ENCODE results near the gene KCNK13.
"Not testable (repeated sequence)": the region's sequence is repeated elsewhere in the genome, so short reads cannot be mapped to it uniquely, and the experiment has no call there.

The KCNK13 gene

GRCh38 chr14:90062822-90063539 is 1.2 kb downstream of the KCNK13 start:
- Histone ChIP-seq H3K9ac (peak overlapping the region in 5 of 11 experiments; percentile 71 to 90 (median 82); a peak in 10 of 22 replicates), H3K4me2 (peak overlapping the region in 7 of 11 experiments; percentile 72 to 98 (median 93); a peak in 12 of 22 replicates), H3K4me3 (peak overlapping the region in 6 of 10 experiments; percentile 51 to 90 (median 74); a peak in 12 of 20 replicates), H3K27me3 (peaks cover 11 to 75% (median 68%) of the 10 kb centered on the region in 11 experiments; a peak in 21 of 22 replicates), H3K36me3 (peaks cover 0 to 69% (median 0%) of the 10 kb centered on the region in 11 experiments; a peak in 8 of 22 replicates), H3K9me3 (replicated peaks in 1 of 11) (peaks cover 27 to 54% (median 41%) of the 10 kb centered on the region in 11 experiments), H4K20me1 (peaks cover 0 to 31% (median 0%) of the 10 kb centered on the region in 11 experiments; a peak in 6 of 22 replicates), H3K4me1 (peaks cover 0 to 88% (median 24%) of the 10 kb centered on the region in 10 experiments; a peak in 17 of 20 replicates), H3K27ac (peak overlapping the region in 5 of 11 experiments; percentile 68 to 89 (median 78); a peak in 10 of 22 replicates)
- TF ChIP-seq Cebpa-rat (IDR thresholded peaks at IDR 0.05): no peak

- Histone ChIP-seq H3K36me3 (peaks cover 0 to 39% (median 0%) of the 10 kb centered on the region in 11 experiments; a peak in 6 of 22 replicates), H3K27me3 (no peaks in the 10 kb centered on the region), H3K4me2 (peak overlapping the region in 3 of 11 experiments; percentile 3 to 37 (median 16); a peak in 2 of 22 replicates), H3K27ac (no peak overlapping the region), H3K4me3 (no peak overlapping the region), H4K20me1 (peaks cover 0 to 62% (median 0%) of the 10 kb centered on the region in 11 experiments; a peak in 4 of 22 replicates), H3K9ac (no peak overlapping the region), H3K4me1 (peaks cover 0 to 50% (median 0%) of the 10 kb centered on the region in 10 experiments; a peak in 6 of 20 replicates), H3K9me3 (replicated peaks in 1 of 11) (no peaks in the 10 kb centered on the region)
- TF ChIP-seq Cebpa-rat (IDR thresholded peaks at IDR 0.05): no peak
These were observed 10.6 kb downstream of the KCNK13 start for GRCh38 chr14:90072350-90072749.

GRCh38 chr14:90079576-90079975 is 17.8 kb downstream of the KCNK13 start:
- peaks cover 0 to 38% (median 0%) of the 10 kb centered on the region in 11 experiments; a peak in 5 of 22 replicates for H3K36me3 ChIP-seq
- peaks cover 0 to 84% (median 6%) of the 10 kb centered on the region in 10 experiments; a peak in 9 of 20 replicates for H3K4me1 ChIP-seq
- H3K4me3 ChIP-seq: no peak overlapping the region
- peak overlapping the region in 3 of 11 experiments; percentile 44 to 85 (median 69); a peak in 6 of 22 replicates for H3K4me2 ChIP-seq
- H4K20me1 ChIP-seq: peaks cover 0 to 14% (median 0%) of the 10 kb centered on the region in 11 experiments; a peak in 4 of 22 replicates
- no peaks in the 10 kb centered on the region for H3K27me3 ChIP-seq
- 0 out of 22 replicates have a peak overlapping the region, but pooled peaks of 1 of the 11 experiments have one; percentile 17 for H3K9ac ChIP-seq
- TF ChIP-seq Cebpa-rat (IDR thresholded peaks at IDR 0.05): no peak
- peak overlapping the region in 3 of 11 experiments; percentile 11 to 31 (median 18); a peak in 4 of 22 replicates for H3K27ac ChIP-seq
- peaks cover 0 to 31% (median 0%) of the 10 kb centered on the region in 11 experiments; a peak in 8 of 22 replicates for H3K9me3 ChIP-seq (replicated peaks in 1 of 11)

GRCh38 chr14:90087433-90087832 is 25.6 kb downstream of the KCNK13 start:
- H3K4me3 ChIP-seq: peak overlapping the region in 1 of 10 experiments; percentile 3; a peak in 1 of 20 replicates
- TF ChIP-seq Cebpa-rat (IDR thresholded peaks at IDR 0.05): peak in 10 of 11 experiments; percentile 66 to 100 (median 98); a peak in 19 of 22 replicates
- peak overlapping the region in 8 of 11 experiments; percentile 52 to 85 (median 77); a peak in 14 of 22 replicates for H3K9ac ChIP-seq
- H3K36me3 ChIP-seq: peaks cover 0 to 28% (median 0%) of the 10 kb centered on the region in 11 experiments; a peak in 7 of 22 replicates
- H3K27me3 ChIP-seq: no peaks in the 10 kb centered on the region
- peaks cover 0 to 94% (median 41%) of the 10 kb centered on the region in 10 experiments; a peak in 14 of 20 replicates for H3K4me1 ChIP-seq
- H3K4me2 ChIP-seq: peak overlapping the region in 8 of 11 experiments; percentile 10 to 89 (median 76); a peak in 13 of 22 replicates
- H4K20me1 ChIP-seq: no peaks in the 10 kb centered on the region
- peaks cover 5 to 43% (median 19%) of the 10 kb centered on the region in 11 experiments for H3K9me3 ChIP-seq (replicated peaks in 1 of 11)
- peak overlapping the region in 10 of 11 experiments; percentile 58 to 97 (median 88); a peak in 20 of 22 replicates for H3K27ac ChIP-seq

- H4K20me1 ChIP-seq: no peaks in the 10 kb centered on the region
- peaks cover 0 to 30% (median 0%) of the 10 kb centered on the region in 11 experiments; a peak in 6 of 22 replicates for H3K36me3 ChIP-seq
- peak overlapping the region in 2 of 10 experiments; percentile 3 to 22; a peak in 3 of 20 replicates for H3K4me3 ChIP-seq
- peak overlapping the region in 8 of 11 experiments; percentile 10 to 89 (median 76); a peak in 14 of 22 replicates for H3K4me2 ChIP-seq
- peaks cover 5 to 43% (median 18%) of the 10 kb centered on the region in 11 experiments for H3K9me3 ChIP-seq (replicated peaks in 1 of 11)
- no peaks in the 10 kb centered on the region for H3K27me3 ChIP-seq
- H3K9ac ChIP-seq: peak overlapping the region in 8 of 11 experiments; percentile 52 to 85 (median 77); a peak in 14 of 22 replicates
- no peak for TF ChIP-seq Cebpa-rat (IDR thresholded peaks at IDR 0.05)
- H3K4me1 ChIP-seq: peaks cover 0 to 94% (median 43%) of the 10 kb centered on the region in 10 experiments; a peak in 14 of 20 replicates
- peak overlapping the region; percentile 29 to 97 (median 88); a peak in 21 of 22 replicates for H3K27ac ChIP-seq
These were observed 26.4 kb downstream of the KCNK13 start for GRCh38 chr14:90088176-90088575.

- Histone ChIP-seq H3K27ac (peak overlapping the region in 6 of 11 experiments; percentile 88 to 97 (median 95); a peak in 12 of 22 replicates), H3K4me2 (peak overlapping the region in 5 of 11 experiments; percentile 75 to 89 (median 82); a peak in 9 of 22 replicates), H3K4me1 (peaks cover 0 to 94% (median 49%) of the 10 kb centered on the region in 10 experiments; a peak in 14 of 20 replicates), H3K4me3 (0 out of 20 replicates have a peak overlapping the region, but pooled peaks of 1 of the 10 experiments have one; percentile 28), H3K9me3 (replicated peaks in 1 of 11) (peaks cover 5 to 43% (median 18%) of the 10 kb centered on the region in 11 experiments), H3K36me3 (peaks cover 0 to 30% (median 0%) of the 10 kb centered on the region in 11 experiments; a peak in 6 of 22 replicates), H3K9ac (peak overlapping the region in 2 of 11 experiments; percentile 85; a peak in 2 of 22 replicates)
- not testable (repeated sequence) for H3K27me3 ChIP-seq, H4K20me1 ChIP-seq
These were observed 27.7 kb downstream of the KCNK13 start for GRCh38 chr14:90089486-90089885.

GRCh38 chr14:90091393-90091792 is 29.6 kb downstream of the KCNK13 start:
- TF ChIP-seq Cebpa-rat (IDR thresholded peaks at IDR 0.05): no peak
- Histone ChIP-seq H3K4me2 (peak overlapping the region in 3 of 11 experiments; percentile 24 to 82 (median 65); a peak in 5 of 22 replicates), H4K20me1 (no peaks in the 10 kb centered on the region), H3K4me3 (no peak overlapping the region), H3K4me1 (peaks cover 0 to 97% (median 43%) of the 10 kb centered on the region in 10 experiments; a peak in 14 of 20 replicates), H3K27ac (peak overlapping the region in 3 of 11 experiments; percentile 95 to 97 (median 96); a peak in 5 of 22 replicates), H3K9ac (no peak overlapping the region), H3K27me3 (no peaks in the 10 kb centered on the region), H3K36me3 (peaks cover 0 to 46% (median 0%) of the 10 kb centered on the region in 11 experiments; a peak in 7 of 22 replicates), H3K9me3 (replicated peaks in 1 of 11) (peaks cover 5 to 58% (median 18%) of the 10 kb centered on the region in 11 experiments)
